GM21786 (cell line): ENCODE measurements around the gene BLNK.

Experiments
- ATAC-seq: cut with Tn5 transposase; IDR thresholded peaks from one replicate; pipeline ENCODE4 v1.9.1; 2021; ENCODE audit not compliant: unreplicated experiment

BLNK gene

DNA sequence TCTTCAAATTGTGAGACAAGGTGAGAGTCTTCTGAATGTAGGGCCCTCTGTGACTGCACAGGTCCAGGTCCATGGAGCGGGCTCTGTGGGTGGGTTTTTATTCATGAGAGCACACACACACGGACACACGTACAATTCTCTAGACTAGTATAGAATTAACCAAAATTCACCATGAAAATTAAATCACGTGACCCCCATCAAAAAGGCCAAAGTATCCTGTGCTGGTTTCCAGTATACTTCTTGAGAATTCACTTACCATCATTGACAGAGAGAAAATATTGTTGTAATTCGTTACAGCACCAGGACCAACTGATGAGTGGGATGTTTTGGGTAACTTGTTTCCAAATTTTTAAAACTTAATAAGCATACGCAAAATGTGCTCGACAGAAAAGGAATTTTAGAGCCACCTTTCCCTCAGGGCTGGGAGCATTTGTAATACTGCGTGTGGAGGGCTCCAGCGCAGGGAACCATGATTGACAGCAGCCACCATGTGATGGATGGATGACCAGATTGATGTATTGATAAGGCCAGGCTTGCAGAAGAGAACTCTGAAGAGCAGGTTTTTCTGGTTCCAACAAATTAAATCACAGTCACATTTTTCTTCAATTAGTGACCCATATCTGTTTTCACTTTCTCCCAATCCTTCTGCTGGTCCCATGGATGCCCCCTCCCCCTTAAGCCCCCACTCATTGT, 18.0 kb upstream of the BLNK start:
- no peak for ATAC-seq

DNA sequence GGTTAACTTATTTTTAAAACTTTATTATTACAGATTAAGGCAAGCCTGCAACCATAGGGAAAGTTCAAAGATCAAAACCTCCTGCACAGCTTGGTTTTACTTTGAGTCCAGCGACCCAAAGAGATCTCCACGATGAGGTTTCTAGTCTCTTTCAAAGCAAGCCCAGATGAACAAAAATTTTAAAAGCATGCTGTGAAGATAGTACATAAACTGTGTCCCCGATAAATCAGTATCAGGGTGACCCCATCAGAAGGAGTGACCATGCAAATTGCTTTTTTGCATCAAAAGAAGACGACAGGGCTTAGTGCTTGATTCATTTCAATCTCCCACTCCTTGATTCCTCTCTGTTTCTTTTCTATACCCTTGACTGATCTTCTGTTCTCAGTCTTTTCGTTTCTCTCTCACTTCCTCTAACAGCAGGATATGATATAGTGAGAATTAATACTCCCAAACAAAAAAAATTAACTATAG, 16.8 kb upstream of the BLNK start:
- peak; percentile 67 for ATAC-seq

- ATAC-seq = peak; percentile 60
These were observed 16.2 kb upstream of the BLNK start for GRCh38 chr10:96287392-96288105.

- ATAC-seq = no peak
These were observed 14.0 kb upstream of the BLNK start for GRCh38 chr10:96285331-96285752.

- ATAC-seq = no peak
These were observed 12.4 kb upstream of the BLNK start for GRCh38 chr10:96283756-96284155.

GRCh38 chr10:96283351-96283750, 12.0 kb upstream of the BLNK start:
- no peak for ATAC-seq

DNA sequence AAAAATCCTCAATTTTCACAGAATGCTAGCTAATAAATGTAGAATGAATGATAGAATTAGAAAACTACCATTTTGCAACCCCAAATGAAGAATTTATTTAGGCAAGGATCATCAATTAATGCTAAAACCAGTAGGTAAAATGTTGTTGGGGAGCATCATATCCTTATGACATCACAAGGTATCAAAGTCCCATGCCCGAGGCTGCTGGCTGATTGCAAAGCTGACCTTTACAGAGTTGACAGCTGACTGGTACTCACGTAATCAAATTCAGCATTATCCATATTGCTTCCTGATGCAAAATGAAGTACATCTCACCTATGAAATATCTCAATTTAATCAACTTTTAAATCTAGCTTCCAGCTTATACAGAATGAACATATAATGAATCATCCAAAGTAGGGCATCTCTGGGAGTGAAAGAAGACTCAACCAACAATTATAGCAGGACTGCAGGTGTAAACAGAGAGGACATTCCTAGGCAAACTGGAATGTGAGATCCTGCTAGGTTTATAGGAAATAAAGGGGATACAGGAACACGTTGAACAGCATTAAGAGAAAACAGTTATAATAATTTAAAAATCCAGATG, 10.2 kb upstream of the BLNK start:
- no peak for ATAC-seq

GRCh38 chr10:96280859-96281258, 9.5 kb upstream of the BLNK start:
- ATAC-seq = no peak

DNA sequence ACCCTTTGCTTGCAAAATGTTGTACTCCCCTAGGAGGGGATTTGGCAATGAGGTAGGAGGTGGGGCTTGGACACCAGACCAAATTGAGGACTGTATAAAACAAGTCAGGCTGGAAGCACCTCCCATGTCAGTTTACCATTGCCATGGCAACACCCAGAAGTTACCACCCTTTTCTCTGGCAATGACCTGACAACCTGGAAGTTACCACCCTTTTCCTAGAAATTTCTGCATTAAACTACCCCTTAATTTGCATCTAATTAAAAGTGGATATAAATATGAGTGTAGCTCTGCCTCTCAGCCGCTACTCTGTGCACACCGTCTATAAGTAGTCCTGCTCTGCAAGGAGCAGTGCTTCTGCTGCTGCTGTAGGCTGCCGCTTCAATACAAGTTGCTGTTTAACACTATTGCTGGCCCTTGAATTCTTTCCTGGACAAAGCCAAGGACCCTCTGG, 7.8 kb upstream of the BLNK start:
- no peak for ATAC-seq

- ATAC-seq = no peak
These were observed 5.5 kb upstream of the BLNK start for GRCh38 chr10:96276831-96277230.

GRCh38 chr10:96276426-96276825, 5.1 kb upstream of the BLNK start:
- ATAC-seq = no peak

DNA sequence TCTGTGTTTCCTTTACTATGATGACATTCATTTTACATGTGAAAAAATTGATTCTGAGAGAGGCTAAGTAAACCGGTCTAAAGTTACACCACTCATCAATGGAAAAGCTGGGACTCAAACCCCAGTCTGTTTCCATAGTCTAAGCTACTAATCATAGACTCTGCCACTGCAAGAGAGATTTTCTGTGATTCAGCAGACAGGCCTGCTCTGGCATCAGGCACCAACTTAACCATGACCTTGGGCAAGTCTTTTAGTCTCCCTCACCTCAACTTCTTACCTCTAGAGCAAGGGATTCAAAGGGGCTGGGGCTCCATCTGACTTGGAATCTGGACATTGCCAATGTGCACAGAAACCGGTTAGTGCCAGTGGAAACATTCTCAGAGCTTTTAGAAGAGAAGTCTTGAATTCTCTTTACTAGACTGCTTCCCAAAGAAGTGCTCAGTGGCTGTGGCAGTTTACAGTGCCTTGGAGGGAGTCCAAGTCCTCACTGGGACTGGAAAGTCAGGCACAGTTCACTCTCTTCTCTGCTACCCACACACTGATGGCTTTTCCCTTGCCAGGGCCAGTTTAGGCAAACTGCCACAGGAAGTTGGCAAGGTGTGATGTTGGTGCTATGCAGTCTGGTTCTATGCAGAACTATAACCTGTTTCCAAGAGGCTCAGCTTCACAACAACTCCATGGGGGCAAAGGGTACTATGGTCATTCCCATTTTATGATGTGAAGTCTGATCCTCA, 4.5 kb upstream of the BLNK start:
- ATAC-seq = no peak

- ATAC-seq = no peak
These were observed 1.2 kb upstream of the BLNK start for GRCh38 chr10:96272316-96273280.

- no peak for ATAC-seq
These were observed 798 bp downstream of the BLNK start for GRCh38 chr10:96270571-96270970.

GRCh38 chr10:96269438-96270300, 1.7 kb downstream of the BLNK start:
- ATAC-seq = no peak

- no peak for ATAC-seq
These were observed 2.9 kb downstream of the BLNK start for GRCh38 chr10:96268341-96268909.

DNA sequence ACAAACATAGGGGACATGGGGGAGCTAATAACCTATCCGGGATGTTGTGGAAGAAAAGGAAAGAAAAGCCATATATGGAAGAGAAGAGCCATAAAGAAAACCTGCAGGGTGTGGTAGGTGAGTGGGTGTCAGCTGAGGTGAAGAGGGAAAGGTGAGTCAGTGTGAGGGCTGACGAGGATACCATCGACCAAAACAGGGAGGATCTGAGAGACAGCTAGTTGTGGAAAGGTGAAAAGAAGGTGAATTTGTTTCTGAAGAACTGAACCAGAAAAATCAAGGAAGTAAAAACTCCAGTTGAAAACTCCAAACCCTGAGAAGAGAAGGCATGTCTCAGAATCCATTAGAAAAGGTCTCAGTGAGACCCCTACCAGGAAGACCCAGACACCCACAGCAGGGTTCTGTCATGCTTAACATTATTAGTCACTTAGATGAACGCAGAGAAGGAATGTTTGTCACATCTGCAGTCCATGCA, 4.1 kb downstream of the BLNK start:
- no peak for ATAC-seq

DNA sequence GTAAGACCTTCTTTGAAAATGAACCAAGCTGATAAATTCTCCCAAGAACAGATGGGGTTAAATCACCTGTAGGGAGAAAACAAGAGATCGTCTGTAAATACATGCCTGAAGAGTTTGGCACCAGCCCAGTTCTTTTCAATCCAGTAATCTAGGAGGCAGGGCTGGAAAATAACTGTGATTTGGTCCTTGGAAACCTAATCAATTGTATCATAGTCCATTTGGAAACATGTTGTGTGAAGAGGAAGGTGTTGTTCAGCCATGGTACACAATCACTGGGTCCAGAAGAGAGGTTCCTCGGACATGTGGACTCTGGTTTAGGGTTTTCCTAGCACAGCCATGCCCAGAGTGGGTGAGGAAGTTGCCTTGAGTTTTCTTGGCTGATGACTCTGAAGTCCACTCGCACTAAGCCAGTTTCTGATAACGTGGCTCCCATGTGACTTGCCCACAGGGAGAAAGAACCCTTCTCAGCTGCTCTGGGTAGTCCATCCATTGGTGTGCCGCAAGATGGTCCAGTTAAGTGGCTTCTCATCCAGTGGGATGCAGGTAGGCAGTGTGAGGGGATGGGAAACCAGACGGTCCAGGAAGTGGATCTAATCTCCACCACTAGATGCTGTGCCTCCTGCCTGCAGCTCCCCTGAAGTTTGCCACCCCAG, 5.1 kb downstream of the BLNK start:
- ATAC-seq = no peak
